Fibroblast of pulmonary artery (primary cell): ENCODE data around the gene IQCH.
A peak's percentile ranks its signal among the peaks of the same experiment; 100 is the strongest.

Source experiments
- DNase-seq: peaks from one replicate; pipeline ENCODE4 v3.0.0-alpha.2; 2010; ENCODE audit warnings: low read depth
- H3K4me3 ChIP-seq: replicated peaks from 2 replicates; pipeline ENCODE4 v1.5.1; 2011; ENCODE audit warnings: low read depth, mild to moderate bottlenecking, control low read depth, low read length, moderate library complexity
- TF ChIP-seq, protein P1 (sequence below): IDR thresholded peaks from 2 replicates; pipeline ENCODE4 v1.5.1; 2011; ENCODE audit warnings: mild to moderate bottlenecking, control low read depth, low read length, inconsistent platforms; ENCODE audit errors: missing control alignments

IQCH gene

DNA sequence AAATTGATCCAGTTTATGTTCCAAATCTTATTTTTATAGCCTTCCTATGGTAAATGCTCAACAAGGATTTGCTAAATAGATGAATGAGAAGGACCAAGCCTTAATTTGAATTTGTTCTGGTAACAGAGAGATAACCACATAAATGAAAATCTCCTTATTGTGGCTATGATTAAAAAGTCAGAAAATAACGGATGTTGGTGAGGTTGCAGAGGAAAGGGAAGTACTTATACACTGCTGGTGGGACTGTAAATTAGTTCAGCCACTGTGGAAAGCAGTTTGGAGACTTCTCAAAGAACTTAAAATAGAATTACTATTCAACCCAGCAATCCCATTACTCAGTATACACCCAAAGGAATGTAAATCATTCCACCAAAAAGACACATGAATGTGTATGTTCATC, 26.3 kb upstream of the IQCH start:
- TF ChIP-seq, protein P1, sequence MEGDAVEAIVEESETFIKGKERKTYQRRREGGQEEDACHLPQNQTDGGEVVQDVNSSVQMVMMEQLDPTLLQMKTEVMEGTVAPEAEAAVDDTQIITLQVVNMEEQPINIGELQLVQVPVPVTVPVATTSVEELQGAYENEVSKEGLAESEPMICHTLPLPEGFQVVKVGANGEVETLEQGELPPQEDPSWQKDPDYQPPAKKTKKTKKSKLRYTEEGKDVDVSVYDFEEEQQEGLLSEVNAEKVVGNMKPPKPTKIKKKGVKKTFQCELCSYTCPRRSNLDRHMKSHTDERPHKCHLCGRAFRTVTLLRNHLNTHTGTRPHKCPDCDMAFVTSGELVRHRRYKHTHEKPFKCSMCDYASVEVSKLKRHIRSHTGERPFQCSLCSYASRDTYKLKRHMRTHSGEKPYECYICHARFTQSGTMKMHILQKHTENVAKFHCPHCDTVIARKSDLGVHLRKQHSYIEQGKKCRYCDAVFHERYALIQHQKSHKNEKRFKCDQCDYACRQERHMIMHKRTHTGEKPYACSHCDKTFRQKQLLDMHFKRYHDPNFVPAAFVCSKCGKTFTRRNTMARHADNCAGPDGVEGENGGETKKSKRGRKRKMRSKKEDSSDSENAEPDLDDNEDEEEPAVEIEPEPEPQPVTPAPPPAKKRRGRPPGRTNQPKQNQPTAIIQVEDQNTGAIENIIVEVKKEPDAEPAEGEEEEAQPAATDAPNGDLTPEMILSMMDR = no peak
- no peak for DNase-seq
- no peak overlapping the region for H3K4me3 ChIP-seq

DNA sequence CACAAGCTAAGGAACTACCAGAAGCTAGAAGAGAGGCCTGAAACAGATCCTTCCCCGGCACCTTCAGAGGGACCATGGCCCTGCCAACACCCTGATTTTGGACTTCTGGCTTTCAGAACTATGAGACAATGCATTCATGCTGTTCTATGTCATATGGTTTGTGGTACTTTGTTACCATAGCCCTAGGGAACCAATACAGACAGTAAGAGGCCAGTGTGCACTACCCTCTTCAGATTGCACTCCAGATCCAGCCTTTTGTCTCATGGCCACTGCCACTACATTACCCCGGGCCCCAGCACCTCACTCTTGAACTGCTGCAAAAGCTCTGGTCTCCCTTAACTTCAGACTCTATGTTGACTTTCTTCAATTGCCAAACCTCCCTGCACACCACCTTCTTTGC, 24.1 kb upstream of the IQCH start:
- H3K4me3 ChIP-seq = no peak overlapping the region
- TF ChIP-seq, protein P1 = no peak
- DNase-seq = no peak

DNA sequence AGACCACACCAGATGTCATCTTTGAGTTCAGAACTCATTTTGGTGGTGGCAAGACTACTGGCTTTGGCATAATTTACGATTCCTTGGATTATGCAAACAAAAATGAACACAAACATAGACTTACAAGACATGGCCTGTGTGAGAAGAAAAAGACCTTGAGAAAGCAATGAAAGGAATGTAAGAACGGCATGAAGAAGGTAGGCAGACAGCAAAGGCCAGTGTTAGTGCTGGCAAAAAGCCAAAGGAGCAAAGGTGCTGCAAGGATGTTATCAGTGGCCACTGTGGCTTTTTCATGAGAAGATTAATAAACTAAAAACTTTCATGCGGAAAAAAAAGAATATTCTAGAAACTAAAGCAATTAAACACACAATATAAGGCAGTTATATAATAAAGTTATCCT, 22.0 kb upstream of the IQCH start:
- DNase-seq = no peak
- TF ChIP-seq, protein P1 = no peak
- no peak overlapping the region for H3K4me3 ChIP-seq

DNA sequence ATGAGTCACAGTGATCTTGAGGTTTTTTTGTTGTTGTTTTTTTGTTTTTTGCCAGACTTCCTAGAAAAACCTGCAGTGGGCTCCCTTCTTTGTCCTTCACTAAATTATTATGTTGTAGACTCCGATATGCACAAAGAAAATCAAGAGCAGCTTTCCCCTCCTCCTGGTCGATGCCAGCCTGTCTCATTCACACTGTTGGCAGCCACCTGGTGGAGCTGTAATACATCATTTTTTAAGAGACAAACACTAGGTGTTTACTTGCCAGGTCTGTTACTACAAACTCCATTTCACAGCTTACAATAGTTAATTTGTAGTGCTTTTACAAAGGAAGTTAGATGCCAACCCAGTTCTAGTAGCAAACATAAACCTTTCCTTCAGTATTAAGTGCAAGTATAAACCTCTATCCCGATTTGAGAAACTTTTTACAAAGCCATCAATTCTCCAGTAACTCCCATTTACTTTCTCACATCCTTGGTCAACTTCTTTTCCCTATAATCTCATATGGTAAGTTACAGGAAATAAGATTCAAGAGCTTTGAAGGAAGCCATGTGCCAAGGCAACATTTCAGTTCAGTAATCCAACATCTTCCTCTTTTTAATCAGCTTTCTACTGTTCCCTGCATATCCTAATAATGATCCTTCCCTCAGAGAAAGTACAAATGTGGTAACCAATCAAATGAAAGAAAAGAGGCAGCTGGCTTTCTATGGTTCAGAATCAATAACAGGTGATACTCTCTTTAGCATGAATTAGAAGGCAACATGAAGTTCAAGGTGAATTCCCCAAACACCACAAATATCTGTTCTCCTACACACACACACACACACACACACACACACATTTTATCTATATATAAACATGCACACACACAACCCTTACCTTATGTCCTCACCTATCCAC, 14.1 kb upstream of the IQCH start:
- TF ChIP-seq, protein P1 = peak; percentile 14
- H3K4me3 ChIP-seq = no peak overlapping the region
- no peak for DNase-seq

DNA sequence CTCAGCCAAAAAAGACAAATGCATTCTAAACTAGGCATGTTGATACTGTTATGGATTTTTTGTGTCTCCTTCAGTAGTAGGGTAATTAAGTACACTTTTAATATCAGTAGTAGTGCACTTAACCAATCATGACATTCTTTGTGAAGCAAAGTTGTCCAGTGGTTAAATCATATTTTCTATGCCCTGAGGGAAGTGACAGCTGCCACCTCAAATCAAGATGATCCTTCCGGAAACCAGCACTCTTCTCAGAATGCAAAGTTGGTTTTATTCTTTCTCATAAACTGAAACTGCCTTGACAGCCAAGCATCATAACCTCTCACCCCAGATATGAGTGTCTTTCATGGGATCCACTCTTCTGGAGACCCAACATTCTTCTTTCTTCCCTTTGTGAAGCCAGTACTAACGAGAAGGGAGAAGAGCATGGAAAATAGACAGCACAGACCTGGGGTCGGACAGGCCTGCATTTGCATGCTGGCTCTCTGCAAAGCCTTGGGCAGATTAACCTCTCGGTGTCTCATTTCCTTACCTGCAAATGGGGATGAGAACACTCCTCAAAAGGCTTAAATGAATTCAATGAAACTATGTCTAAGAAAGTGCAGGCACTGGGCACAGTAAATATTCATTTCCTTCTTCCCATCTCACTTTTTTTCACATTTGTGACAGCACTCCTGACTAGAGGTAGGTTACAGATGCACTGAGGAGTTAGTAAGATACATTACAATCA, 13.3 kb upstream of the IQCH start:
- DNase-seq = no peak
- TF ChIP-seq, protein P1 = no peak
- H3K4me3 ChIP-seq = no peak overlapping the region

DNA sequence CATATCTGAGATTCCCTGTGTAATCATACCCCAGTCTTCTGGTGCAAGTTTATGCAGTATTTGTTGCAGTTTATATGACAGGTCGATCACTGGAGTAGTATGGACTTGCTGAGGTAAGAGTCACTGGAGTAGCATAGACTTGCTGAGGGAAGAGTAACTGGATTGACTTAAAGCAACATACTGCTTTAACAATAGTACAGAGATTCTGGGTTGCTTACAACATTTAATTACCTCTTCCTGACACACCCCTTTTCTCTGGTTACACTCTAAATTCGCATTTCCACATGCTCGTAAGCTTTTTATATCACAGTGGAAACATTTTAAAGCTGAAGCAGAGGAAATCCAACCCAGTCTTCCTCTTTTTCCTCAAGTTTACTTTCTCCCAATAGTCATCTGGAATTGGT, 11.9 kb upstream of the IQCH start:
- TF ChIP-seq, protein P1 = no peak
- no peak overlapping the region for H3K4me3 ChIP-seq
- DNase-seq = peak; percentile 19
